ENCODE measurements around the gene ZNRF3.
"Not testable (repeated sequence)": the region's sequence is repeated elsewhere in the genome, so short reads cannot be mapped to it uniquely, and the experiment has no call there.

The ZNRF3 gene

DNA sequence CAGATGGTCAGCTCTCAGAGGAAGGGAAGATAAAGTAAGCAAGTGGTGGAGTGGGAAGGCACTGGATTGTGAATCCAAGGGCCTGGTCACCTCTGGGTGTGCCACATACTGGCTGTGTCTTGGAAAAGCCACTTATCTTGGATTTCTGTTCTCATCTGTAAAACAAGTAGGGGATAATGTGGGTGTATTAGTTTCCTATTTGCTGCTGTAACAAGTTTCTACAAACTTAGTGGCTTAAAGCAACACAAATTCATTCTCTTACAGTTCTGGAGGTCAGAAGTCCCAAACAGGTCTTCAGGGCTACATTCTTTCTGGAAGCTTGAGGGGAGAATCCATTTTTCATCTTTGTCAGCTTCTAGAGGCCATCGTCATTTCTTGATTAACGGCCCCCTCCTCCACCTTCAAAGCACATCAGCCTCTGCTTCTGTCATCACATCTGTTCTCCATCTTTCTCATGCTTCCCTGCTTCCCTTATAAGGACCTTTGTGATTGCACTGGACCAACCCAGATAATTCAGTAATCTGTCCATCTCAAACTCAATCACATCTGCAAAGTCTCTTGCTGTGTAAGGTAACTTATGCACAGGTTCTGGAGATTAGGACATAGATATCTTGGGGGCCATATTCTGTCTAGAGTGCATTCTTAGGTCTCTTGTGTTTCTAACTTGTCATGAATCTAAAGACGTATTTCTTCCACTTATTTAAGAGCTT is 102.4 kb downstream of the ZNRF3 start:
- DNase-seq (ENCODE audit: low read depth), result no peak

DNA sequence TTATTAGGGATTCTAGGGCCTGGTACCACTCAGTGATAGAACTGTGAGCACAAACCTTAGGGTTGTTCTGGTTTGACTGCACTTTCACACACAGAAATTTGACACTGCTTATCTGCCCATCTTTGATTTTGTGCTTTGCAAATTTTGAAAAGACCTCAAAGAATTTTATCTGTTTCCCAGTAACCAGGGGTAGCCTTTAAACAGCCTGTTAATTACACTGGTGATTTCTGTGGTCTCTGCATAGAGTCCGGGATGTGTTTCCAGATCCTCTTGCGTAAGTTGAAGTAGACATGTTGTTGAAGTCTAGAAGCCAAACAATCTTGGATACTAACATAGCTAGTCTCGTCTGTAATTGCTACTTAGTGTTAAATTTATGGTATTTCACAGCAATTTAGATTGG is 103.0 kb downstream of the ZNRF3 start:
- no peak for DNase-seq (ENCODE audit: low read depth)

DNA sequence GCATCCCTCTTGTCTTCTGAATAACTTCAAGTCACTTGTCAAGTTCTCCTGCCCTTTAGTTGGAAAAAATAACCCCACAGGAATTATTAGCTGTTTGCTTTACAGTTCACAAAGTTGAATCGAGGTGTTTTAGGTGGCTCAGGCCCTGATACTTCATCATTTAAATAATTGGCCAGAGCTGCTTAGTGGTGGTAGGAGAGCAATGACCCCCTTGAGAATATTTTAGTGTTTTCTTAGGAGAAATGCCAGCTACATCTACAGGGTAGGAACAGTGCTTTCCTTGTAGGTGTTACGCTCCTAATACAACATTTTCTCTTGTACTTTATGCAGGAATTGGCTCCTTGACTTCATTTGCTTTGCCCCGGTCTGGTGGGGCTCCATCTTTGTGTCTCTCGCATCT is 105.1 kb downstream of the ZNRF3 start:
- no peak for DNase-seq (ENCODE audit: low read depth)

GRCh38 chr22:28989035-28989464 is 105.7 kb downstream of the ZNRF3 start:
- DNase-seq (ENCODE audit: low read depth), result no peak

DNA sequence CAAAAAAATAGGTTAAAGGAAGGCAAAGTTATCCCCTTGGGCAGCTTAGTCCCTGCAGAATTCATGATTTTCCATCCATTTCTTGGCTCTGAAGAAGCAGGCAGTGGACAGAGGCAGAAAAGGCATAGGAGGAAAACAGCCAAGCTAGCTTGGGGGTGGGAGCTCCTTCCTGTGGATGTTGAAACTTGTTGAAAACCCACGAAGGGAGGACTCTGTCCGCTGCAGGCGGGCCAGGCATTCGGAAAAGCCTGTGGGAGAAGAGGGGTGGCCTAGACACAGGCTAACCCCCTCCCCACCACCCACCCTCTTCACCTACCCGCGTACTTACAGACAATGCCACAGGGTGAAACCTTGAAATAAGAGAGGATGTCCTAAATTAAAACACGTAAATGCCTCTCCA is 106.1 kb downstream of the ZNRF3 start:
- DNase-seq (ENCODE audit: low read depth), result no peak

DNA sequence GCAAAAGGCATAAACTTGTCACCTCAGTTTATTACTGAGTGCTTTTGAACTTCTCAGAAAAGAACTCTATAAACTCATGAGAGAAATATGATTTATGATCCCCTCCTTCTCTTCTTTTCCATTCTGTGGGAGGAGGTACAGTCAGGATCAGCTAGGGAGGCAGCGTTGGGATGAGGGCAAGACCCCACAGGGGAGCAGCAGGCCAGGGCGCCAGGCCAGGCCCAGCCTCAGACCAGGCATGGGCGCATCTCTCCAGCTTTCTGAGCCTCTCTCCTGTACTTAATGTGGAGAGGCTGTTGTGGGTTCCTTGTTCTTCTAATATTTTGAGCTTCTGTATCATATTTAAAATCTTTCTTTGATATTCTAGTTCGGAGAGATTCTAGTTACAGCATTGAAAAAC is 106.5 kb downstream of the ZNRF3 start:
- DNase-seq (ENCODE audit: low read depth), result no peak

GRCh38 chr22:28992565-28993356 is 109.4 kb downstream of the ZNRF3 start:
- no peak for DNase-seq (ENCODE audit: low read depth)

GRCh38 chr22:28994522-28994921 is 111.2 kb downstream of the ZNRF3 start:
- no peak for DNase-seq (ENCODE audit: low read depth)

- no peak for DNase-seq (ENCODE audit: low read depth)
Measured at GRCh38 chr22:28995551-28995950, 112.2 kb downstream of the ZNRF3 start.

GRCh38 chr22:28997342-28997741 is 114.0 kb downstream of the ZNRF3 start:
- DNase-seq (ENCODE audit: low read depth), result no peak

DNA sequence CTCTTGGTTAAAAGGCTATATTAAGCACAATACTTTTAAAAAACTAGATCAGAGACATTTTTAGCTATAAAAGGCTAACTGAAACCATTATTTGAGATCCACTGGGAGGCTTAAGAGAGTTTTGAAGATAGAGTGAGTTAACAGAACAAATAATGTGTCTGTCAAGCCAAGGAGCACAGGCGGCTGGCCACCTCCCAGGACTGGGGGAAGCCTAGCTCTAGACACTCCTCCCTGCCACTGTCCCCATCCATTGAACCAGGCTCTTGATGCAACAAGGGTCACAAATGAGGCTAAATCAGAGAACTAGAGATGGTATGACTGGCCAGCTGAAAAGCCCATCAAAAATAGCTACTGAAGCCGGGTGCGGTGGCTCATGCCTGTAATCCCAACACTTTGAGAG is 115.3 kb downstream of the ZNRF3 start:
- DNase-seq (ENCODE audit: low read depth), result no peak

GRCh38 chr22:28999510-28999909 is 116.1 kb downstream of the ZNRF3 start:
- no peak for DNase-seq (ENCODE audit: low read depth)

GRCh38 chr22:28999919-29000556 is 116.7 kb downstream of the ZNRF3 start:
- DNase-seq (ENCODE audit: low read depth), result no peak

- DNase-seq (ENCODE audit: low read depth), result no peak
Measured at GRCh38 chr22:29000641-29001040, 117.3 kb downstream of the ZNRF3 start.

DNA sequence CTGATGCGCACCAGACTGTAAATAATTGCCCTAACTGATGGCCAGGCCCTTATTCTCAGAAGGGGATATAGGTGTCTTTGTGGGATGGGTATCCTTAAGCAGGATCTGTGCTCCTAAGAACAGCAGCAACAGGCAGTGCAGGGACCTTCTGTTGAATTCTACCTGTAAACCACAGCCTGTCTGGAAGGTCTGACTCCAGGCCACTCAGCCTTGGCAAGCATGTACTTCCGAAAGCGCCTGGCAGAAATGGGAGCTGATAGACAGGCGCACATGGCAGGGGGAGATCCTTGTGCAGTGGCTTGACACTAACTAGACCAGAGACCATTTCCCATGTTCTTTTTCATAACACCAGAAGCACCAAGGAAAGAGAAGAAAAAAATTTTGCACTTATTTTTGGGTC is 119.2 kb downstream of the ZNRF3 start:
- DNase-seq (ENCODE audit: low read depth), result no peak

GRCh38 chr22:29003552-29003951 is 120.2 kb downstream of the ZNRF3 start:
- DNase-seq (ENCODE audit: low read depth), result no peak

DNA sequence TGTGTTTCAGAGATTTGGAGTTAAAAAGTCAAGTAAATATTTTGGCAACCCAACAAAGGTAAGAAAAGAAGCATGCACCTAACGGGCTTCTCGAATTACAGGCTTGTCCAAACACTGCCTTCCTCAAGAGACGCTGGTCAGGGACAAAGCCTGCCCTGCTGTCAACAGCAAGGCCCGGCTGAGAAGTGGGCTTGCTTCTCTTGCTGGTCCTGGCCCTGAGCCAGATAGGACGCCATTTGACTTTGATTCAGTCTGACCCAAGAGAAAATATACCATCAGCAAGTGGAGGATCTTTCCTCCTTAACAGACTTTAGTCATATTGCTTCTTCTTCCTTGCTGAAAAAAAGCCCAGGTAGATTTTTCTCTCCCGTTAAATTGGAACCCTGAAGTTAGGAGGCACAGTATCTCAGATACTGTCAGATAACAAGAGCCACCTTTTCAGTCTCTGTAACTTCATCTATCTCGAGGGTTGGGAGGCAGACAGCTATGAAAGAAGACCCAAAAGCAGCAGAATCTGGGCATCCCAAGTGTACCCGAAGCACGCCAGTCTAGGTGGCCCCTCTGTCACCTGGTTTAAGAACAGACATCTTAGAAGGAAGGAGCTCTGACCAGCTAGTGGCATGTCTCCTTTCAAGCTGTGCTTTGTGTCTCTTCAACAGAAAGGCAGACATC is 120.7 kb downstream of the ZNRF3 start:
- no peak for DNase-seq (ENCODE audit: low read depth)

DNA sequence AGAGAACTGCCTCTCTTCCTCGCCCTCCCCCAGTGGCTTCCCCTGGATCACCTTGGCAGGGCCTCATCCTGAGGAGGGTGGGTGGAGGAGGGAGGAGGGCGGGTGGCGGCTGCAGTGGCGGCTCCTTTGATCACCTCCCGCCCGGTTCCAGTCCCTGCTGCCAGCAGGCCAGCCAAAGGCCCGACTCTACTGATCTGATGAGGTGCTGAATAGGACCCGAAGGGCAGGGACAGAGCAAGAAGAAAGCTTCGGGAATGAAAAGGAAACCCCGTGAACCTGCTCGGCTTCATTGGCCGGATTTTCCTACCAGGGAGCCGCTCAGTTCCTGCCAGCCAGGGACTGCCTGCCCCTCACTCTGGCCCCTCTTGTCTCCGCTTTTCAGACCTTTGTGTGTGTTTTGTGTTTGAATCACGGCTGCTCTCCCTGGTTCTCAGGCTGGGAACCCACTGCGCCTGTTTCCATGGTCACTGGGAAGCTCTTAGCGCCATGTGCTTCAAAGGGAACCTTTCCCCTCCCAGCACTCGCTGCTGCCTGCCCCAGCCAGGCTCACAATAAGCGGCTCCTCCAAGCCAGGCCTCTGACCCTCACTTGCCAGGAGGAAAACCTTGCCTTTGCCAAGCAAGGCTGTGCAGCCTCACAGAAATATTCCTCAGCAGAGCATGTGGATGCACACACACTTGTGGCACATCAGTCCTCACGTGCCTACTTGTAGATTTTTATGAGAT is 121.4 kb downstream of the ZNRF3 start:
- no peak for DNase-seq (ENCODE audit: low read depth)

GRCh38 chr22:29005754-29006153 is 122.4 kb downstream of the ZNRF3 start:
- not testable (repeated sequence) for DNase-seq (ENCODE audit: low read depth)

- DNase-seq (ENCODE audit: low read depth), result no peak
Measured at GRCh38 chr22:29006346-29006745, 123.0 kb downstream of the ZNRF3 start.

- DNase-seq (ENCODE audit: low read depth), result no peak
Measured at GRCh38 chr22:29009148-29009547, 125.8 kb downstream of the ZNRF3 start.

All from CMK (cell line).